ENCODE data around the gene GPATCH2L. TPM values are rescaled to one million over a fixed set of nuclear protein-coding genes. Genes with fewer than 3 reads are reported as not detected.

GPATCH2L gene
- total RNA-seq = 10 to 100 TPM; 61.7 to 61.8 TPM
- 10 to 100 TPM in 1 of 2 donors, 1 to 10 TPM in 1; 9.5 to 11.2 TPM for polyA plus RNA-seq
- long read RNA-seq, donor 1, full-length matches to known transcripts = 2 of 35 reads
- long read RNA-seq, donor 1, partial matches to known transcripts = 17 of 35 reads
- long read RNA-seq, donor 1, other reads (novel, unspliced or antisense) = 16 of 35 reads
- long read RNA-seq, donor 2, full-length matches to known transcripts = 2 of 11 reads
- long read RNA-seq, donor 2, partial matches to known transcripts = 1 of 11 reads
- long read RNA-seq, donor 2, other reads (novel, unspliced or antisense) = 8 of 11 reads

- Histone ChIP-seq H3K4me1 (ENCODE audit: control insufficient read depth in 1 of 2, insufficient read depth in 2 of 2, low read length in 2 of 2) (peaks cover 1 to 4% of the 10 kb centered on the region in 2 donors), H3K9me3 (ENCODE audit: control insufficient read depth, low read length) (peaks cover 1% of the 10 kb centered on the region), H3K4me3 (ENCODE audit: low read length in 2 of 2) (peak within 1 kb of the TSS; percentile 82 to 92), H3K27ac (ENCODE audit: low read depth in 1 of 2, low read length in 2 of 2) (peak within 1 kb of the TSS in 1 of 2 donors; percentile 29), H3K36me3 (ENCODE audit: control insufficient read depth in 1 of 2, insufficient read depth in 2 of 2, low read length in 1 of 2) (no peaks in the 10 kb centered on the region), H3K27me3 (ENCODE audit: control insufficient read depth in 1 of 2, insufficient read depth in 2 of 2, low read length in 1 of 2) (no peaks in the 10 kb centered on the region)
- ATAC-seq (ENCODE audit: low FRiP score) = peak; percentile 100
- intact Hi-C loops (cut with DNase I) = no loop called here
- WGBS, 2 donors = 3 to 4% methylated on average over 34 to 43 of the region's 43 CpGs
- peak; percentile 96 to 99 for DNase-seq
Observed at GRCh38 chr14:76151398-76152332, at the start of gene GPATCH2L. TSS of gene GPATCH2L (plus strand) at chr14:76151922. CDS start at chr14:76154364, 2,442 bp downstream.

GRCh38 chr14:76104802-76105355 lies 46.8 kb upstream of the GPATCH2L start:
- intact Hi-C loops (cut with DNase I) = no loop called here

DNA sequence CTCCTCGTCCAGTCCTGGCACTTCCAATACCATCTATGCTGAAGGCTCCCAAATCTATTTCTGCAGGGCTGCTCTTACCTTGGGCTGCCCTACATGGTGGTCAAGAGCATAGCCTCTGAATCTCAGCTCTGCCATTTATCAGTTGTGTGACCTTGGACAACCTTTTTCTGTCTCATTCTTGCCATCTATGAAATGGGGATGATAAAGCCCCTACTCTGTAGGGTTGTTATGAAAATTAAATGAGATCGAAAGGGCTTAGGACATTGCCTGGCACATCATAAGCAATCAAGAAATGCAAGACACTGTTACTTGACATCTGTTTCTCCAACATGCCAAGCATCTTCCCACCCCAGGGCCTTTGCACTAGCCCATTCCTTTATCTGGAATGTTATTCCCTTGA lies 45.5 kb upstream of the GPATCH2L start:
- Histone ChIP-seq H3K27ac (ENCODE audit: low read depth in 1 of 2, low read length in 2 of 2) (no peak overlapping the region), H3K27me3 (ENCODE audit: control insufficient read depth in 1 of 2, insufficient read depth in 2 of 2, low read length in 1 of 2) (no peaks in the 10 kb centered on the region), H3K9me3 (ENCODE audit: control insufficient read depth, low read length) (no peaks in the 10 kb centered on the region), H3K4me3 (ENCODE audit: low read length in 2 of 2) (no peak overlapping the region), H3K36me3 (ENCODE audit: control insufficient read depth in 1 of 2, insufficient read depth in 2 of 2, low read length in 1 of 2) (no peaks in the 10 kb centered on the region), H3K4me1 (ENCODE audit: control insufficient read depth in 1 of 2, insufficient read depth in 2 of 2, low read length in 2 of 2) (peaks cover 0 to 2% of the 10 kb centered on the region in 2 donors)
- no peak for DNase-seq
- ATAC-seq (ENCODE audit: low FRiP score) = no peak
- intact Hi-C loops (cut with DNase I) = no loop called here
- WGBS, 2 donors = 71 to 83% methylated on average over 2 of the region's 2 CpGs

More at GRCh38 chr14:76104802-76105355, 46.8 kb upstream of the GPATCH2L start:
- no peaks in the 10 kb centered on the region for H3K36me3 ChIP-seq (ENCODE audit: control insufficient read depth in 1 of 2, insufficient read depth in 2 of 2, low read length in 1 of 2)
- H3K9me3 ChIP-seq (ENCODE audit: control insufficient read depth, low read length) = no peaks in the 10 kb centered on the region
- DNase-seq (no peak), ATAC-seq (ENCODE audit: low FRiP score) (no peak)
- H3K27ac ChIP-seq (ENCODE audit: low read depth in 1 of 2, low read length in 2 of 2) = no peak overlapping the region
- H3K27me3 ChIP-seq (ENCODE audit: control insufficient read depth in 1 of 2, insufficient read depth in 2 of 2, low read length in 1 of 2) = no peaks in the 10 kb centered on the region
- peaks cover 0 to 4% of the 10 kb centered on the region in 2 donors for H3K4me1 ChIP-seq (ENCODE audit: control insufficient read depth in 1 of 2, insufficient read depth in 2 of 2, low read length in 2 of 2)
- WGBS, 2 donors = 81 to 82% methylated on average over 8 of the region's 8 CpGs
- no peak overlapping the region for H3K4me3 ChIP-seq (ENCODE audit: low read length in 2 of 2)

- Histone ChIP-seq H3K4me3 (ENCODE audit: low read length in 2 of 2) (no peak overlapping the region), H3K27me3 (ENCODE audit: control insufficient read depth in 1 of 2, insufficient read depth in 2 of 2, low read length in 1 of 2) (no peaks in the 10 kb centered on the region), H3K36me3 (ENCODE audit: control insufficient read depth in 1 of 2, insufficient read depth in 2 of 2, low read length in 1 of 2) (no peaks in the 10 kb centered on the region), H3K27ac (ENCODE audit: low read depth in 1 of 2, low read length in 2 of 2) (no peak overlapping the region), H3K4me1 (ENCODE audit: control insufficient read depth in 1 of 2, insufficient read depth in 2 of 2, low read length in 2 of 2) (no peaks in the 10 kb centered on the region), H3K9me3 (ENCODE audit: control insufficient read depth, low read length) (no peaks in the 10 kb centered on the region)
- DNase-seq (no peak), ATAC-seq (ENCODE audit: low FRiP score) (no peak)
- intact Hi-C loops (cut with DNase I) = no loop called here
- 75 to 76% methylated on average over 14 of the region's 14 CpGs for WGBS, 2 donors
Observed at GRCh38 chr14:76109087-76109880, 42.4 kb upstream of the GPATCH2L start.

DNA sequence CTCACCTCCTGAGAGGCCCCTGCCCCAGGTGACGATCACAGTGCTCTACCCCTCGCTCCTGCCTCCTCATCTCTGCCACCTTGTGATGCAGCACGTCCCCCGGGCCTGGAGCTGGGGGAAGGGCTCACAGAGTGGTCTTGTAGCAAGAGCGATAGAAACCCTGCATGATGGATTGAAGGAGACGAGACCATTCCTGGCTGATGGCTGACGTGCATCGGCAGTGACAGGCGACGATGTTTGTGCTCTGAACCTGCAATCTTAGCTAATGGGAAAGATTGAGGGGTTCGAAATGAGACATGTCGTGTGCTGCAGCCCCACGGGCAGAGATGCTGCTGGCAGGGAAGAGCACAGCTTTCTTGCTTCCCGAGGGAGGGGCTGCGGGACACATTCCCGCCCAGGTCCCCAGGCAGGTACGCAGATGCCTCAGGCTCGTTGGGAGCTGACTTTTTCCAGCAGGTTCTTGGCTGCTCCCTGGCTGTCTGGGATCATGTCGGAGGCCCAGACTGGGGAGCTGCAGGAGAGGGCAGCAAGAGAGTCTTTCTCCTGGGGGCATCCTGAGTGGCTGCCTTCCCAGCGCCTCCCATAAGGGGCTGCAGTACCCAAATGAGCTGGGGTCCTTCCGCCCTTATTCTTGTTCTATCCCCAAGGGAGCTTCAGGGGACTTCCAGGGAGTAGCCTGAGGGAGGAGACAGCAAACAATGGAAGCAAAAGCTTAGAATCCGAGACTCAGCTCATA lies 38.7 kb upstream of the GPATCH2L start:
- Histone ChIP-seq H3K4me1 (ENCODE audit: control insufficient read depth in 1 of 2, insufficient read depth in 2 of 2, low read length in 2 of 2) (no peaks in the 10 kb centered on the region), H3K27me3 (ENCODE audit: control insufficient read depth in 1 of 2, insufficient read depth in 2 of 2, low read length in 1 of 2) (no peaks in the 10 kb centered on the region), H3K27ac (ENCODE audit: low read depth in 1 of 2, low read length in 2 of 2) (no peak overlapping the region), H3K9me3 (ENCODE audit: control insufficient read depth, low read length) (peaks cover 2% of the 10 kb centered on the region), H3K4me3 (ENCODE audit: low read length in 2 of 2) (no peak overlapping the region), H3K36me3 (ENCODE audit: control insufficient read depth in 1 of 2, insufficient read depth in 2 of 2, low read length in 1 of 2) (no peaks in the 10 kb centered on the region)
- DNase-seq (no peak), ATAC-seq (ENCODE audit: low FRiP score) (no peak)
- 56 to 61% methylated on average over 22 of the region's 22 CpGs for WGBS, 2 donors
- intact Hi-C loops (cut with DNase I) = no loop called here

DNA sequence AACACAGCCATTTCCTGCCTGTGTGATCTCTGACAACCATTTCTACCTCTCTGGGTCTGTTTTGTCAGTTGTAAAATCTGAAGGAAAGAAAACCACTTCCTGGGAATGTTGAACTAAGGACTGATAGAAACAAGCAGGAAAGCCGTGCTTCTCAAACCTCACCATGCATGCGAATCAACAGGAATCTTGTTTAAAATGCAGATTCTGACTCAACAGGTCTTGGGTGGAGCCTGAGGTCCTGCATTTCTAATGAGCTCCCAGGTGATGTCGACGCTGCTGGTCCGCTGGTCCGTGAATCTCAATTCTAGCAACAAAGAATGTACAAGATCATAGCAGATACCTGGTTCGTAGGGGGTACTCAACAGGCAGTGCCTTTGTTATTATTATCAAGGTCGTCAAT lies 38.0 kb upstream of the GPATCH2L start:
- intact Hi-C loops (cut with DNase I) = no loop called here
- Histone ChIP-seq H3K4me1 (ENCODE audit: control insufficient read depth in 1 of 2, insufficient read depth in 2 of 2, low read length in 2 of 2) (no peaks in the 10 kb centered on the region), H3K27ac (ENCODE audit: low read depth in 1 of 2, low read length in 2 of 2) (no peak overlapping the region), H3K36me3 (ENCODE audit: control insufficient read depth in 1 of 2, insufficient read depth in 2 of 2, low read length in 1 of 2) (no peaks in the 10 kb centered on the region), H3K9me3 (ENCODE audit: control insufficient read depth, low read length) (peaks cover 2% of the 10 kb centered on the region), H3K27me3 (ENCODE audit: control insufficient read depth in 1 of 2, insufficient read depth in 2 of 2, low read length in 1 of 2) (no peaks in the 10 kb centered on the region), H3K4me3 (ENCODE audit: low read length in 2 of 2) (no peak overlapping the region)
- DNase-seq = no peak
- 42 to 44% methylated on average over 8 of the region's 8 CpGs for WGBS, 2 donors
- ATAC-seq (ENCODE audit: low FRiP score) = no peak

DNA sequence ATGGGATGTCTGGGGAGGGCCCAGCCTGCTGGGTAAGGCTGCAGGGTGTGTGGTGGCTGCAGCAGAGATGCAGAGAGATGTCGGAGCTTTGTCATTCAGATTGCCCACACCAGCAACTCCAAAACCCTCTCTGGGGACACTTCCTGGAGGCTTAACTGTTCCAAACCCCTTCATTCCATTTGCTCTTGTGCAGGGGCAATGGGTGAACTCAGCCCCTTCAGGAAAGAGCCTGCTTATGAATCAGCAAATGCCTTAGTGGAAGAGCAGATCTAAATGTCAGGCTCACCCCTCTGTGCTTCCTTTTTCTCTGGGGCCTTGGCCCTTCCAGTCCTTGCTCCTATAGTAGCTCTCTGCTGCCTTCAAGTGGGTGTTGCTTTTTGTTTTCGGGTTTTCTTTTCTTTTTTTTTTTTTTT lies 36.7 kb upstream of the GPATCH2L start:
- no peak overlapping the region for H3K27ac ChIP-seq (ENCODE audit: low read depth in 1 of 2, low read length in 2 of 2)
- DNase-seq = no peak
- H3K4me3 ChIP-seq (ENCODE audit: low read length in 2 of 2) = no peak overlapping the region
- 57 to 69% methylated on average over 2 of the region's 2 CpGs for WGBS, 2 donors
- intact Hi-C loops (cut with DNase I) = no loop called here
- no peaks in the 10 kb centered on the region for H3K36me3 ChIP-seq (ENCODE audit: control insufficient read depth in 1 of 2, insufficient read depth in 2 of 2, low read length in 1 of 2)
- peaks cover 2% of the 10 kb centered on the region for H3K9me3 ChIP-seq (ENCODE audit: control insufficient read depth, low read length)
- H3K4me1 ChIP-seq (ENCODE audit: control insufficient read depth in 1 of 2, insufficient read depth in 2 of 2, low read length in 2 of 2) = no peaks in the 10 kb centered on the region
- no peak for ATAC-seq (ENCODE audit: low FRiP score)
- H3K27me3 ChIP-seq (ENCODE audit: control insufficient read depth in 1 of 2, insufficient read depth in 2 of 2, low read length in 1 of 2) = no peaks in the 10 kb centered on the region

Measured in aorta (tissue), 5 donors.